Measurements from ENCODE around the gene SPAG17.

Gene SPAG17

GRCh38 chr1:118117521-118117920, 67.5 kb downstream of the SPAG17 start:
- DNase-seq = peak; percentile 32

- DNase-seq = peak; percentile 91
Measured at GRCh38 chr1:118116909-118117308, 68.1 kb downstream of the SPAG17 start.

- peak; percentile 11 for DNase-seq
Measured at GRCh38 chr1:118116401-118116800, 68.6 kb downstream of the SPAG17 start.

- no peak for DNase-seq
Measured at GRCh38 chr1:118115567-118116295, 69.3 kb downstream of the SPAG17 start.

- no peak for DNase-seq
Measured at GRCh38 chr1:118113261-118113660, 71.8 kb downstream of the SPAG17 start.

GRCh38 chr1:118110580-118110979, 74.4 kb downstream of the SPAG17 start:
- DNase-seq = no peak

GRCh38 chr1:118104951-118105350, 80.1 kb downstream of the SPAG17 start:
- no peak for DNase-seq

- DNase-seq = no peak
Measured at GRCh38 chr1:118102445-118102844, 82.6 kb downstream of the SPAG17 start.

GRCh38 chr1:118101999-118102398, 83.0 kb downstream of the SPAG17 start:
- no peak for DNase-seq

- peak; percentile 55 for DNase-seq
Measured at GRCh38 chr1:118101515-118101844, 83.5 kb downstream of the SPAG17 start.

- peak; percentile 96 for DNase-seq
Measured at GRCh38 chr1:118100686-118101514, 84.1 kb downstream of the SPAG17 start.

GRCh38 chr1:118099686-118100085, 85.3 kb downstream of the SPAG17 start:
- no peak for DNase-seq

- DNase-seq = no peak
Measured at GRCh38 chr1:118097622-118098348, 87.2 kb downstream of the SPAG17 start.

- no peak for DNase-seq
Measured at GRCh38 chr1:118093017-118093416, 92.0 kb downstream of the SPAG17 start.

GRCh38 chr1:118090130-118090529, 94.9 kb downstream of the SPAG17 start:
- DNase-seq = no peak

GRCh38 chr1:118085365-118085764, 99.7 kb downstream of the SPAG17 start:
- DNase-seq = no peak

GRCh38 chr1:118084400-118084799, 100.6 kb downstream of the SPAG17 start:
- DNase-seq = peak; percentile 84

- no peak for DNase-seq
Measured at GRCh38 chr1:118082984-118083383, 102.0 kb downstream of the SPAG17 start.

GRCh38 chr1:118081387-118081786, 103.6 kb downstream of the SPAG17 start:
- no peak for DNase-seq

GRCh38 chr1:118077331-118078045, 107.5 kb downstream of the SPAG17 start:
- DNase-seq = peak; percentile 73

GRCh38 chr1:118075116-118075515, 109.9 kb downstream of the SPAG17 start:
- no peak for DNase-seq

GRCh38 chr1:118073648-118074435, 111.2 kb downstream of the SPAG17 start:
- no peak for DNase-seq
